ENCODE results near the gene TMEM238. TPM values are rescaled to one million over a fixed set of nuclear protein-coding genes. Genes with fewer than 3 reads are reported as not detected.
A peak's percentile ranks its signal among the peaks of the same experiment; 100 is the strongest.

The TMEM238 gene
- total RNA-seq, 4 donors from 2014 or later: 6.3 to 37.1 (median 29.3) TPM

DNA sequence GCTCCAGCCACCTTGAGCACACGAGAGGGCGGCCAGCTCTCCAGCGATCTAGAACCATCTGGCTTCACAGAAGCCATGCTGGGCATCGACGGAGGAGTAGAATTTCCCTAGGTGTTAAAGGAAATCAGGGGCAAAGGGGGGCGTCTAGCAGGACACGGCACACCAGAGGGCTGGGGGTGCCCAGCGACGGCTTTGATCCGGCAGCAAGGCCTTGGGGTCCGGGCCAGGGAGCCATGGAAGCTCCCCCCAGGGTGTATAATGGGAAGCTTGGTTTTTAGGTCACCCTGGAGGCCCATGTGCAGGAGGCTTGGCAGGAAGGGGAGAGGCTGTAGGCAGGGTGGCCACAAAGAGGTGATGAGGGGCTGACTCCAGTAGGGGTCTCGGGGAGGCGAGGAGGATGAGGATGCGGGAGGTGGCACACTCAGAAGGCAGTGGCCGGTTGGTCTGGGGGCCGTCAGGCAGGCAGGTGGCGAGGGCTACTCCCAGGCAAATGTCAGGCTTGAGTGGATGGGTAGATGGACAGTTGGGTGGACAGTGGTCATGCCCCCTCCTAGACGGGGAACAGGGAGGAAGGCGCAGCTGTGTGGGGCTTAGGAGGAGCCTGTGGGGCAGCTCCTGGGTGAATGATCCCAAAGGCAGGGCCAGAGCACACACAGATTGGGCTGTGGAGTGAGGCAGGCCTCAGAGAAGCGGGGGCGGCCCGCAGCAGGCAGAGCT lies 38.8 kb downstream of the TMEM238 start:
- WGBS: 85% methylated on average over 21 of the region's 22 CpGs
- Histone ChIP-seq H3K4me3 (no peak overlapping the region), H3K27ac (no peak overlapping the region), H3K9me3 (no peaks in the 10 kb centered on the region), H3K27me3 (no peaks in the 10 kb centered on the region), H3K4me1 (peaks cover 26% of the 10 kb centered on the region), H3K36me3 (peaks cover 36% of the 10 kb centered on the region)
- no peak for TF ChIP-seq POLR2A (IDR thresholded peaks at IDR 0.05)
- TF ChIP-seq POLR2AphosphoS5 (IDR thresholded peaks at IDR 0.05): no peak
- no peak for TF ChIP-seq CTCF (IDR thresholded peaks at IDR 0.05)
- no peak for TF ChIP-seq EP300 (IDR thresholded peaks at IDR 0.05)
- DNase-seq (ENCODE audit: low spot score in 2 of 2): no peak

DNA sequence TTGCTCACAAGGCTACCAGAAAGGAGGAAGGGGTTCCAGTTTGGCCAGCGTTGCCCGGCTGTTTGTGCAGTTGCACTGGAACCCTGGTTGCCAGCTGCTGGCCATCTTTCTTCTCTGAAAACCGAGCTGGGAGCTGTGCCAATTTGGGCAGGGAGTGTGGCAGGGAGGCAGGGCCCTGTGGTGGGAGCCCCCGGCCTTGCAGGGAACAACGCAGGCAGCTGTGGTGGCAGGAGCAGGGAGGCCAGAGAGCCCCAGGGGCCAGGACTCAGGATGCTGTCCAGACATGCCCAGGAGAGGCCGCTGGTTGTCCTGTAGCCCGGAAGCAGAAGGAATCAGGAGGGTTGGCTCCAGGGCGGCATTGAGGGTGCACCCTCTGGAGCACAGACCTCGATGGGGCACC lies 39.6 kb downstream of the TMEM238 start:
- Histone ChIP-seq H3K27ac (no peak overlapping the region), H3K27me3 (no peaks in the 10 kb centered on the region), H3K36me3 (peaks cover 36% of the 10 kb centered on the region), H3K9me3 (no peaks in the 10 kb centered on the region), H3K4me1 (peaks cover 30% of the 10 kb centered on the region), H3K4me3 (no peak overlapping the region)
- DNase-seq (ENCODE audit: low spot score in 2 of 2): no peak
- TF ChIP-seq EP300 (IDR thresholded peaks at IDR 0.05): no peak
- no peak for TF ChIP-seq POLR2AphosphoS5 (IDR thresholded peaks at IDR 0.05)
- no peak for TF ChIP-seq CTCF (IDR thresholded peaks at IDR 0.05)
- no peak for TF ChIP-seq POLR2A (IDR thresholded peaks at IDR 0.05)
- 67% methylated on average over 2 of the region's 9 CpGs for WGBS

- Histone ChIP-seq H3K36me3 (peaks cover 29% of the 10 kb centered on the region), H3K4me3 (peak overlapping the region; percentile 89), H3K27ac (no peak overlapping the region), H3K27me3 (no peaks in the 10 kb centered on the region), H3K4me1 (peaks cover 41% of the 10 kb centered on the region), H3K9me3 (no peaks in the 10 kb centered on the region)
- DNase-seq (ENCODE audit: low spot score in 2 of 2): peak in 1 of 2 donors; percentile 75
- TF ChIP-seq POLR2AphosphoS5 (IDR thresholded peaks at IDR 0.05) (no peak), CTCF (IDR thresholded peaks at IDR 0.05) (no peak), EP300 (IDR thresholded peaks at IDR 0.05) (no peak), POLR2A (IDR thresholded peaks at IDR 0.05) (no peak)
- 89% methylated on average over 8 of the region's 50 CpGs for WGBS
Observed at GRCh38 chr19:55341595-55342531, 42.2 kb downstream of the TMEM238 start.

DNA sequence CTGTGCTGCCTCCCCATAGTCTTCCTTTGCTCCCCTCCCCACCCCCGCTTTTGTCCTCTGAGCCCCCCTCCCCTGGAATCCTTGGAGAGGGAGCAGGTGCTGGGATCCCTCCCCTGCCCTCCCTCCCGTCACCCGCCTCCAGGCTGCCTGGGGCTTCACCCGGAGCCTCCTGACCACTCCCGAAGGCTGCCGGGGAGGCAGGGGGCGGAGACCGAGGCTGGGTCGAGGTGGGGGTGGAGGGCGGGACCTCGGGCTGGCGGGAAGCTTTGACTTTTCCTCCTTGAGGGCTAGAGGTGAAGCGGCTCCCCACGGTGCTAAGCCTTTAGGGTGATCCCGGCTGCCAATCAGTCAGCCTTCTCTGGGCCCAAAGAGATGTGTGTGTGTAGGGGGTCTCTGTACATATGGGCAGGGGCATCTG lies 42.9 kb downstream of the TMEM238 start:
- DNase-seq (ENCODE audit: low spot score in 2 of 2): peak; percentile 78 to 81
- TF ChIP-seq POLR2AphosphoS5 (IDR thresholded peaks at IDR 0.05): no peak

DNA sequence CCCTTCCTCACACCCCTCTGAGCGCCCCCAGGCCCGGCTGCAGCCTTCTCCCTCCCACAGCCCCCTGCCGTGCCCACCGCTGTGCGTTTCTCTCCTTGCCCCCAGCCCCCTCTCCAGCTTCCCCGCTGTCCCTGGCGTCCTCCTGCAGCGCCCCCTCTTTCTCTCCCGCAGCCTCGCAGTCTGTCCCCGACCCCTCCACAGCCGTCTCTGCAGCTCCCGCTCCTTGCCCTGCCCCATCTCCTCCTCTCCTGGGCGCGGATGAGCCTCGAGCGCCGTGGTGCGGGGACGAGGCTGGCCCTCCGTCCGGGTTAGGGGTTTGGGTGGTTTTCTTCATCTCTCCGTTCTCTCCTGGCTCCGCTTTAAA lies 43.3 kb downstream of the TMEM238 start:
- DNase-seq (ENCODE audit: low spot score in 2 of 2): peak in 1 of 2 donors; percentile 80
- TF ChIP-seq POLR2A (IDR thresholded peaks at IDR 0.05) (no peak), CTCF (IDR thresholded peaks at IDR 0.05) (no peak), POLR2AphosphoS5 (IDR thresholded peaks at IDR 0.05) (no peak), EP300 (IDR thresholded peaks at IDR 0.05) (no peak)
- H3K9me3 ChIP-seq: no peaks in the 10 kb centered on the region
- H3K36me3 ChIP-seq: peaks cover 25% of the 10 kb centered on the region
- H3K27me3 ChIP-seq: no peaks in the 10 kb centered on the region
- peaks cover 37% of the 10 kb centered on the region for H3K4me1 ChIP-seq
- H3K4me3 ChIP-seq: peak overlapping the region; percentile 89
- H3K27ac ChIP-seq: no peak overlapping the region
- 2% methylated on average over 24 of the region's 24 CpGs for WGBS

More for the DNA sequence above, 42.9 kb downstream of the TMEM238 start:
- peak overlapping the region; percentile 89 for H3K4me3 ChIP-seq
- H3K36me3 ChIP-seq: peaks cover 29% of the 10 kb centered on the region
- peaks cover 41% of the 10 kb centered on the region for H3K4me1 ChIP-seq
- no peaks in the 10 kb centered on the region for H3K9me3 ChIP-seq
- WGBS: 0% methylated on average over 2 of the region's 15 CpGs
- H3K27ac ChIP-seq: no peak overlapping the region
- no peaks in the 10 kb centered on the region for H3K27me3 ChIP-seq
